Measurements from ENCODE around the gene SUSD6. TPM values are rescaled to one million over a fixed set of nuclear protein-coding genes. Genes with fewer than 3 reads are reported as not detected.

The SUSD6 gene
- total RNA-seq, 1 experiment from 2014 or later: 44.7 TPM

- CTCF ChIA-PET: no interaction called here
- no TSS peak for BruUV-seq (replicated peaks)
- Mint-ChIP-seq H3K27ac (ENCODE audit: unreplicated experiment) (no peak overlapping the region), H3K4me1 (ENCODE audit: low read depth, unreplicated experiment) (peaks cover 56% of the 10 kb centered on the region), H3K4me3 (ENCODE audit: low read depth, unreplicated experiment) (no peak overlapping the region), H3K27me3 (ENCODE audit: unreplicated experiment) (no peaks in the 10 kb centered on the region), H3K36me3 (ENCODE audit: insufficient read depth, unreplicated experiment) (peaks cover 4% of the 10 kb centered on the region), H3K9me3 (ENCODE audit: low read depth, unreplicated experiment) (no peaks in the 10 kb centered on the region)
- no peak for TF ChIP-seq CTCF (IDR thresholded peaks at IDR 0.05; ENCODE audit: unreplicated experiment)
- intact Hi-C loops (cut with micrococcal nuclease; ENCODE audit: unreplicated experiment): no loop called here
- DNase-seq: no peak
Measured at GRCh38 chr14:69667938-69668335, 56.5 kb downstream of the SUSD6 start.

GRCh38 chr14:69669375-69669774 lies 58.0 kb downstream of the SUSD6 start:
- Mint-ChIP-seq H3K9me3 (ENCODE audit: low read depth, unreplicated experiment) (no peaks in the 10 kb centered on the region), H3K4me3 (ENCODE audit: low read depth, unreplicated experiment) (no peak overlapping the region), H3K4me1 (ENCODE audit: low read depth, unreplicated experiment) (peaks cover 68% of the 10 kb centered on the region), H3K27ac (ENCODE audit: unreplicated experiment) (no peak overlapping the region), H3K27me3 (ENCODE audit: unreplicated experiment) (no peaks in the 10 kb centered on the region), H3K36me3 (ENCODE audit: insufficient read depth, unreplicated experiment) (peaks cover 4% of the 10 kb centered on the region)
- no TSS peak for BruUV-seq (replicated peaks)
- intact Hi-C loops (cut with micrococcal nuclease; ENCODE audit: unreplicated experiment): no loop called here
- no peak for DNase-seq
- CTCF ChIA-PET: interaction anchor here (0.7 to 1.1 kb wide), 2 partner anchors 18 to 33 kb away, joined by 3 to 6 read pairs; no protein-coding TSS in a partner anchor
- no peak for TF ChIP-seq CTCF (IDR thresholded peaks at IDR 0.05; ENCODE audit: unreplicated experiment)

GRCh38 chr14:69670093-69670492 lies 58.7 kb downstream of the SUSD6 start:
- no peak for DNase-seq
- Mint-ChIP-seq H3K27ac (ENCODE audit: unreplicated experiment) (no peak overlapping the region), H3K9me3 (ENCODE audit: low read depth, unreplicated experiment) (no peaks in the 10 kb centered on the region), H3K36me3 (ENCODE audit: insufficient read depth, unreplicated experiment) (peaks cover 4% of the 10 kb centered on the region), H3K4me3 (ENCODE audit: low read depth, unreplicated experiment) (no peak overlapping the region), H3K4me1 (ENCODE audit: low read depth, unreplicated experiment) (peaks cover 74% of the 10 kb centered on the region), H3K27me3 (ENCODE audit: unreplicated experiment) (no peaks in the 10 kb centered on the region)
- intact Hi-C loops (cut with micrococcal nuclease; ENCODE audit: unreplicated experiment): loop anchor here (5.0 kb wide), 1 partner anchor 37 kb away; no protein-coding TSS in a partner anchor
- TF ChIP-seq CTCF (IDR thresholded peaks at IDR 0.05; ENCODE audit: unreplicated experiment): no peak
- CTCF ChIA-PET: no interaction called here
- BruUV-seq (replicated peaks): no TSS peak

GRCh38 chr14:69671365-69672030 lies 60.1 kb downstream of the SUSD6 start:
- no peak overlapping the region for H3K27ac Mint-ChIP-seq (ENCODE audit: unreplicated experiment)
- no peak for DNase-seq
- no peak for TF ChIP-seq CTCF (IDR thresholded peaks at IDR 0.05; ENCODE audit: unreplicated experiment)

More at GRCh38 chr14:69671365-69672030, 60.1 kb downstream of the SUSD6 start:
- intact Hi-C loops (cut with micrococcal nuclease; ENCODE audit: unreplicated experiment): loop anchor here (5.0 kb wide), 1 partner anchor 36 kb away; no protein-coding TSS in a partner anchor
- Mint-ChIP-seq H3K9me3 (ENCODE audit: low read depth, unreplicated experiment) (no peaks in the 10 kb centered on the region), H3K27me3 (ENCODE audit: unreplicated experiment) (no peaks in the 10 kb centered on the region), H3K4me3 (ENCODE audit: low read depth, unreplicated experiment) (no peak overlapping the region), H3K4me1 (ENCODE audit: low read depth, unreplicated experiment) (peaks cover 65% of the 10 kb centered on the region), H3K36me3 (ENCODE audit: insufficient read depth, unreplicated experiment) (peaks cover 4% of the 10 kb centered on the region)
- CTCF ChIA-PET: no interaction called here
- BruUV-seq (replicated peaks): no TSS peak
